ENCODE data around the gene CREB3L2. TPM values are rescaled to one million over a fixed set of nuclear protein-coding genes. Genes with fewer than 3 reads are reported as not detected.

CREB3L2 gene
- total and polyA plus RNA-seq, 10 of the 15 experiments (the other 5 are each of a cell fraction or from before 2014, with no cell fraction given), result 6.4 to 67.1 (median 26.2) TPM

GRCh38 chr7:137886281-137886680, 115.6 kb downstream of the CREB3L2 start:
- no peak for ATAC-seq
- ChIA-PET SMC1A (ENCODE audit: uncharacterized antibody, unreplicated experiment) (interaction anchor here (1.1 to 1.8 kb wide), 2 partner anchors 9 to 46 kb away, joined by 3 to 6 read pairs; no protein-coding TSS in a partner anchor), POLR2A (interaction anchor here (0.7 kb wide), 1 partner anchor 74 kb away, joined by 3 read pairs; no protein-coding TSS in a partner anchor), RAD21 (ENCODE audit: unreplicated experiment) (interaction anchor here (1.3 kb wide), 1 partner anchor 230 kb away, joined by 4 read pairs; no protein-coding TSS in a partner anchor), CTCF (interaction anchor here (11.5 kb wide), 1 partner anchor 231 kb away, joined by 137 read pairs; no protein-coding TSS in a partner anchor)
- no peak for DNase-seq (ENCODE audit: low read depth, low spot score)
- Histone ChIP-seq H3K36me3 (ENCODE audit: control insufficient read depth in 2 of 2, insufficient read depth in 2 of 2, low read length in 1 of 2) (peaks cover 14 to 47% of the 10 kb centered on the region in 2 experiments), H2AFZ (ENCODE audit: control insufficient read depth, low read depth, low read length) (no peak overlapping the region), H3K27ac (ENCODE audit: control insufficient read depth, insufficient read depth) (no peak overlapping the region), H3K79me2 (ENCODE audit: control insufficient read depth, insufficient read depth, low read length) (no peaks in the 10 kb centered on the region), H3K4me3 (no peak overlapping the region), H3K9me3 (replicated peaks; ENCODE audit: control insufficient read depth, insufficient read depth, low read length) (no peaks in the 10 kb centered on the region), H3K4me2 (ENCODE audit: control insufficient read depth, insufficient read depth) (no peak overlapping the region), H3K9ac (ENCODE audit: control insufficient read depth, insufficient read depth, low read length) (no peak overlapping the region), H3K27me3 (replicated peaks in 1 of 2; ENCODE audit: control insufficient read depth in 2 of 2, insufficient read depth in 2 of 2, low read length in 1 of 2) (no peaks in the 10 kb centered on the region), H3K4me1 (ENCODE audit: control insufficient read depth, insufficient read depth, low read length) (peaks cover 16% of the 10 kb centered on the region), H4K20me1 (ENCODE audit: control insufficient read depth, insufficient read depth) (no peaks in the 10 kb centered on the region)
- intact Hi-C loops (cut with micrococcal nuclease; ENCODE audit: unreplicated experiment) (no loop called here), in situ Hi-C loops (cut with MboI) (no loop called here)
- no peak for FAIRE-seq
- TF ChIP-seq CBFB (IDR thresholded peaks at IDR 0.05; ENCODE audit: low read depth) (no peak), RELA (IDR thresholded peaks at IDR 0.05; ENCODE audit: borderline replicate concordance, partially characterized antibody) (no peak), FOS (IDR thresholded peaks at IDR 0.05; ENCODE audit: borderline replicate concordance, extremely low read depth, insufficient read length) (no peak), TCF3 (IDR thresholded peaks at IDR 0.05; ENCODE audit: borderline replicate concordance, insufficient read depth, low read depth, low read length) (no peak), ZNF622 (IDR thresholded peaks at IDR 0.05) (no peak), SRF (IDR thresholded peaks at IDR 0.05; ENCODE audit: low read depth in 2 of 2, low read length in 2 of 2) (no peak), ZBTB33 (IDR thresholded peaks at IDR 0.05) (no peak), ZBTB11 (CRISPR knock-in tag; IDR thresholded peaks at IDR 0.05) (no peak), CEBPZ (IDR thresholded peaks at IDR 0.05; ENCODE audit: low read depth, low read length) (no peak), ATF7 (IDR thresholded peaks at IDR 0.05; ENCODE audit: low read depth) (no peak), IKZF1 (conservative IDR thresholded peaks at IDR 0.05) (no peak), BCL11A (IDR thresholded peaks at IDR 0.05; ENCODE audit: low read depth, low read length) (no peak), SMARCA5 (IDR thresholded peaks at IDR 0.05) (no peak), CREM (IDR thresholded peaks at IDR 0.05; ENCODE audit: low read depth) (no peak), FOXK2 (IDR thresholded peaks at IDR 0.05) (no peak)
- WGBS (ENCODE audit: insufficient coverage, insufficient replicate concordance, low lambda C conversion rate, missing lambda C conversion rate), result 82% methylated on average over 3 of the region's 3 CpGs
- BruUV-seq (replicated peaks), result no TSS peak

All from GM12878 (cell line).